Measurements from ENCODE around the gene E4F1.
"Not testable (repeated sequence)": the region's sequence is repeated elsewhere in the genome, so short reads cannot be mapped to it uniquely, and the experiment has no call there.

The E4F1 gene

DNA sequence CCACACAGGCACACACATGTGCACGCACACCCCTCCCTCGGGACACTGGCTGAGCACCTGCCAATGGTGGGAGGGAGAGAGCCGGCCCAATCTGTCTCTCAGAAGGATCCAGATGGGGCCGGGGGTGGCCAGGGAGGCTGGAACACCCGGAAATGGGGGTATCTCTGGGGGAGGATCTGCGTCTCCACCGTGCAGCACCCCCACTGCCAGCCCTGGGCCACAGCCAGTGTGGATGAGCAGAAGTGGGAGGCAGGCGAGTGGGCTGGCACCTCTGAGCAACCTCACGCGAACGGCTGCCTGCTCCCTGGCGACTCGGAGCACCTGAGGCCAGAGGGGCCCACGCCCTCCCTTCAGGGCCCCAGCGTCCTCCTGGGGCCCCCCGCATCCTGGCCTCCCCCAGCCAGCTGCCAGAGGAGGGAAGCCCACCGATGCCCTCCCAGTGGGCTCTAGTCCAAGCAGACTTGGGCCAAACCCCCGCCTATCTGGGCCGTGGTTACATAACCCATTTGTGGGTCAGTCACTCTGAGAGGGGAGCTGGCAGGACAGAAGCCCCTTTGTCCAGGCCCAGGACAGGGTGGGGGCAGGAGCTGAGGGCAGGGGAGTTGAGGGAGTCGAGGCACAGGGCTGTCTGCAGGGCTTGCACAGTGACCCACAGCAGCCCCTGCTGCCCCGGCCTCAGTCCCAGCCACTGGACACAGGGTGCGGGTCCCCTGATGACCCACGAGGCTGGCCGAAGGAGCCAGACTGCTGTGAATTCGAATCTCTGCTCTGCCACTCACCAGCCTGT lies 32.5 kb upstream of the E4F1 start:
- no peak for DNase-seq

DNA sequence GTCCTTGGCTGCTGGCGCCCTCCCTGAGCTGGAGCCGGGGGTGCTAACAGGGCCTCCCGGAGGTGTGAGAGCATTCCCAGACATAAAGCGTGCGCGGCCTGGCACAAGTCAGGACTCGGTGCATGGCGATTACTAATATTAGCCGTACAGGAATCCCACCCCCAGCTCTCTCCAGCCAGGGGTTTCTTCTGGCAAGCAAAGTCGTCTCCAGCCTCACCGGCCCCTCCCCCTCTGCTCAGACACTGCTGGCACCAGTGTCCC lies 32.0 kb upstream of the E4F1 start:
- no peak for DNase-seq

DNA sequence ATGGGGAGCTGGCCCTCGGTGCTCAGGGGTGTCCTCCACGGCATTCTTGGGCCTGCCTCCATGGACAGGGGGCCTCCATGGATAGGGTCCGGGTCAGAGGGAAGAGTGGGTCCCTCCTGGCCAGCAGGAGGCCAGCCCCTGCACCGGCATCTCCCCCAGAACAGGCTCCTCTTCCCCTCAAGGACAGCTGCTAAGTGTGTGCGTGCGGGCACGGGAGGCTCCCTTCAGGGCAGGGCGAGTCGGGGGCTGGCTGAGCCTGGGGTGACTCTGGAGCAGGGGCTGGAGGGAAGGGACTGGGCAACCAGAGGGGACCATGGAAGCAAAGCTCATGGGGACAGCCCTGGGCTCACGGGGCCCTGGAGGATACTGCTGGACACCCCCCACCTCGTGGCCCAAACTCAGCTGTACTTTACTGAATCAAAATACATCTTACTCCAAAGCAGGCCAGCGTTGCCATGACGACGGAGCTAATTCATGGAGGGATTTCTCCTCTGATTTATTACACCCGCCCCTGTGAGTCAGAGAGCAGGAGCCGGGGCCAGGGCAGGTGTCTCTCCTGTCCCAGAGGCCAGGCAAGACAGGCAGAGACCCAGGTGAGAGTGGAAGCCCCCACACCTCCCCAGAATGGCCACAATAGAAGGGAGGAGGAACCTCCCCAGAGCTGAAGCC lies 29.1 kb upstream of the E4F1 start:
- DNase-seq: no peak

DNA sequence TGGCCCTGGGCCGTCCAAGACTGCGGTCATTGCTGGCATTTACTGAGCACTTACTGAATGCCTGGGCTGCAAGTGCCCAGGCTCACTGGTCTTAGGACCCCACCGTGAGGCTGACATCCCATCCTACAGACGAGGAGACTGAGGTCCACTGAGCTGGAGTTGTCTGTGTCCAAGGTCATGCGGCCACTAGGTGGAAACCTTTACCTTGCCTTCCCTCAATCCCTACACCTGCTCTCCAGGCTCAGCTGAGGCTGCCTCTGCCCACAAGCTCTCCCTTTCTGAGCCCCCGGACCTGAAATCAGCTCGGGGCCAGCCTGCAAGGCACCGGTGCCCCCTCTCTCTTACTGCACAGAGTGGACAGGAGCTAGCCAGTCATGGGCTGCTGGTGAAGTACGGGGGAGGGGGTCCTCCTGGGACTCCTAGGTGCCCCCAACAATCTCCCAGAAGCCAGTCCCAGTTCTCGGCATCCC lies 28.5 kb upstream of the E4F1 start:
- DNase-seq: peak; percentile 30

DNA sequence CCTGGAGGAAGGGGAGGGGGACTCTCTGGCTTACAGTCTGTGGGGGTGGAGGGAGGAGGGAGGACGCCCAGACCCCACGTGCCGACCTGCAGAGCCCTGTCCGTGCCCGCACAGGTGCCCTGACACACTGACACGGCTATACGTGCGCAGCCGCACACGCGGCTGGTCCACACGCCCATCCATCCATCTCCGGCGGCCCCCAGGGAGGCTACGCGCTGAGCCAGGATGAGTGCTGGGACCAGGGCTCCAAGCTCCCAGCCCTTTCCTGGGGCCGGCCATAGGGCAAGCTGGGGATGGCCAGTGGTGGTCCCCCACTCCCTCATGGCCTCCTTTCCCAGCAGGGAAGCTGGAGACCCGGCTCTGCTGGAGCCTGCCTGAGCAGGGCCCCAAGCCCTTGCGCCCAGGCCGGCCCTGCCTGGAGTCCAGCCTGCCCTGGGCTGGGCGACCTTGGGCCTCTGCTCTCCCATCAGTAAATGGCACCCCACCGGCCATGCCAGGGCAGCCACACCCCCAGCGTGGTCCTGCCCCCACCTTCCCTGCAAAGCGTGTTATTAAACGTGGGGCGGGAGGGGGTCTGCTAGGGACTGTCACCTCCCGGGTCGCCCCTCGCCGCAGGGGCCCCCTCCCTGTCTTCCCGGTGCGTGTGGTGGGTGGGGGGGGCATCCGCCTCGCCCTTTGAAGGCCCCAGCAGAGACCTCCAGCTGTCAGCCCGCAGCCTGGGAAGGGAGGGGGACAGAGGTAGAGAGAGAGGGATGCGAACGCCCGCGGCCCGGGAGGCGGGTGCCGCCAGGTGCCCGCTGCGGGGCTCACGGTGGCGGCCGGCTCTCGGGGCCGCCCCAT lies 27.8 kb upstream of the E4F1 start:
- DNase-seq: no peak

DNA sequence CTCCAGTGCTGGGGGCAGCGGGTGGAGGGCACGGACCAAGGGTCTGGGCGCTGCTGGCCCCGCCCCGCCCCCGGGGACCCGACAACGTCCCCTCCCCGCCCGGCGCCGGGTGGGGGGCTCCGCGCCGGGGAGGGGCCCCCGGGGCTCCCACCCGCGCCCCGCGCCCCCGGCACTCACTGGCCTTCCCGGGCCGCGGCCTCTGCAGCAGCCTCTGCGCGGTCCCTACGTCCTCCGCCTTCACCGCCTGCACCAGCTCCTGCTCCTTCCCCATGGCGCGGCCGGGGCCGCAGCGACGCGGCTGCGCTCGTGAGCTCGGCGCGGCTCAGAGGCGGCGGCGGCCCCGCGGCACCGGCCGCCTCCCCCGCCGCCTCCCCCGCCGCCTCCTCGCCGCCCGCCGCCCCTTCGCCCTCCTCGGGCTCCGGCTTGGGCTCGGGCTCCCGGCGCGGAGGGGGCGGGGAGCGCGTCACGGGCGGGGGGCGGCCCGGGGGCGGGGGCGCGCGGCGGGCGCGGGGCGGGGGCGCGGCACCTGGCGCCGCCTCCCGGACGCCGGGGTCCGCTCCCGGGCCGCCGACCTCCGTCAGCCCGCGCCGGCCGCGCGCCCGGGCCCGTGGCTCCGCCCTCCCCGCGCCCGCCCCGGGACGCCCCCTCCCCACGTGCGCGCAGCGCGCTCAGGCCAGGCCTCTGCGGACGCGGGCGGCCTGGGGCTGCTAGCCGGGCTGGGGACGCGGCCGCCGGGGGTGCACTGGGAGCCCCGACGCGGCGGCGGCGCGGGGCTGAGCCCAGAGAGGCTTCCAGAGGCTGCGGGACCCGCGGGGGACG lies 27.0 kb upstream of the E4F1 start, which contains the start of gene CASKIN1:
Gene CASKIN1 (minus strand): TSS at position 444 of the 819 bp plus-strand sequence. CDS start 173 bp downstream, at position 271.
- no peak for DNase-seq

DNA sequence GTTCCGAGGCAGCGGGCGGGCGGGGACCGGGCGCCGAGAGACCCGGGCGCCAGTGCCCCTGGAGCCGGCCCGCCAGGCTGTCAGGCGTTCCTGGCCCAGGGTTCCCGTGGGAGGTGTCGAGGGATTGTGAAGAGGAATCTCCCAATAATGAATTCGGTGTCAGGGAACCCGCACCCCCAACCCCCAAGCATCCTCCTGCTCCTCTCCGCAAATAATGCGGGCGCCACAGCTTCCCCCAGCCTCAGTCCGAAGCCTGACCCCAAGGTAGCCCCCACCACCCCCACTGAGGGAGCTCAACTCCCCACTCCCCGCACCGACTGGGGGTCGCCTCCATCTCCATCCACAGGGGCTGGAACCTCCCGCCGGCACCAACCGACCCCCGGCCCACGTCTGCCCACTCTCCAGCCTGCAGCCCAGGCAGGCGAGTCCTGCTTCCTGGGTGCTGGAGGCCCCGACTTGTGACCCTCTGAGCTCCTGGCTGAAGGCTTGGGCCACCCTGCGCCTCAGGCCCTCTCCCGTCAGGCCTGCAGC lies 26.3 kb upstream of the E4F1 start:
- no peak for DNase-seq

DNA sequence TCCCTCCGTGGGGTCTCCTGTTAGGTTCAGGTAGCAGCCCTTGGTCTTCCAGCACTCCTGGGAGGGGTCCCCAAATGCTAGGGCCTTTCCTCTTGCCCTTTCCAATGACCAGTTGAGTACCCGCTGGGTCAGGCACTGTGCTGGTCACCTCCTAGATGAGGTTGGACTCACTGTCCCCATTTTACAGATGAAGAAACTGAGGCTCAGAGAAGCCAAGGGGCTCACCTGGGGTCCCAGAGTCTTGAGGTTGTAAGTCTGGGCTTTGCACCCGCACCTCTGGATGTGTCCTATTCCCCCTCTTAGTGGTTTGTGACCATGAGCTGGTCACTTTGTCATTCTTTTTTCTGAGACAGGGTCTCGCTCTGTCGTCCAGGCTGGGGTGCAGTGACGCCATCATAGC lies 25.6 kb upstream of the E4F1 start:
- DNase-seq: no peak

DNA sequence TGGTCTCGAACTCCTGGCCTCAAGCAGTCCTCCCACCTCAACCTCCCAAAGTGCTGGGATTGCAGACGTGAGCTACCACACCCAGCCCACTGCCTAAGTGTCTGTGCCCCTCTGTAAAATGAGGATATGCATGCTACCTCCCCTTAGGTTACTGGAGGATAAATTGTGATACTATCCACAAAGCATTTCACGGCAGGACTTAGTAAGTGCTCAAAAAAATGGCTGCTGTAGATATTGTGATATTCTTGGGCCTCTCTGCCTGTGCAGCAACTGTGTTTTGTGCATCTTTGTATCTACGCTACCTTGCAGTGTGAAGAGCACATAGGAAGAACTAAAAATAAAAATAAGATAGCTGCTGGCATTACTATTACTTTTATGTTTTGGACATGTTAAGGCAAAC lies 25.1 kb upstream of the E4F1 start:
- no peak for DNase-seq

DNA sequence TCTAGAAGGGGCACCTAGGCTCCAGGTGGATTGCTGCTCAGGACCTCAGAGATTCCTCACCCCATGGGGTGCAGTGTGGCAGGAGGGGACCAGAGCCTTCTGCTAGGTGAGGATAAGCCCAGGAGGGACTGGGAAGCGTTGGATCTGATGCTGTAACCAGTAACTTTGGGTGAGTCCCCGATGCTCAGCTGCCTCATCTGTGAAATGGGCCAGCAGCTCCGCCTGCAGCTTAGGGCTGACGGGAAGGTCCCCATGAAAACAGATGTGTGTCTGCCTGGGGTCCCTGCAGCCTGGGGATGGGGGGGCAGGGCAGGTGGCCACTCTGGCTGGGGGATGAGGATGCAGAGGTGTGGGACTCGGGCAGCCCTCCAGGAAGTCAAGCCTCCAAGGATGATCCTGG lies 24.3 kb upstream of the E4F1 start:
- DNase-seq: no peak

DNA sequence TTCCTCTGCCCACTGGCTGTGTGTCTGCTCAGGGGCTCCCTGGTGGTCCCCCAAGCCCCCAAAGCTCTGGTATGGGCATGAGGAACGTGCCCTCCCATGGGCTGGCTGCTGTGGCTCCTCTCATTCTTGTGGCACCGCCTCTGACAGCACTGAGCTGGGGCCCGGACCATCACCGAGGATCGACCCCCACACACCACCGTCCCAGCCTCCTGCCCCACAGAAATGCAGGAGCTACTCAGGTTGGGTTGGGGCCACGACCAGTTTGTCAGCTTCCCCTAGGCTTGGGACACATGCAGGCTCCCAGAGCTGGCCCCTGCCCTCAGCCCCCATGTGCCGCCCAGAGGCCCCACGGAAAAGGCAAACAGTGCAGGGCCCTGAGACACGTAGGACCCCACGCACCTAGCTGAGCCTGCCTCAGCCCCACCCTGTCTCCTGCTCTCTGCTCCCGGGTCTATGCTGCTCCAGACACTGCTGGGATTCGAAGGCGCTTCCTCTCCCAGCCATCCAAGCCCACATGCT lies 23.7 kb upstream of the E4F1 start:
- DNase-seq: no peak

DNA sequence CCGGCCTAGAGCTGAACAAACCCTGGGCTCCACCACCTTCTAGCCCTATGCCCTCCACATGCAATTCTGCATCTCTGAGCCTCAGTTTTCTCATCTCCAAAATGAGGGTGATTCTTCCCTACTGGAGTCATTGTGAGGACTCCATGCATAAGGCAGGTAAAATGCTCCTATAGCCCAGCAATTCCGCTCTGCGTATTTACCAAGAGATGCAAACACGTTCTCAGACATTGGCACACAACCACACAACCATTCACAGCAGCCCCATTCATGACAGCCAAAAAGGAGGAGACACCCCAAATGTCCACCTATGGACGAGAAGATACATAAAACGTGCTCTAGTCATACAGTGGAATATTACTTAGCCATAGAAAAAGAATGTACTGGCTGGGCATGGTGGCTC lies 23.1 kb upstream of the E4F1 start:
- DNase-seq: no peak

DNA sequence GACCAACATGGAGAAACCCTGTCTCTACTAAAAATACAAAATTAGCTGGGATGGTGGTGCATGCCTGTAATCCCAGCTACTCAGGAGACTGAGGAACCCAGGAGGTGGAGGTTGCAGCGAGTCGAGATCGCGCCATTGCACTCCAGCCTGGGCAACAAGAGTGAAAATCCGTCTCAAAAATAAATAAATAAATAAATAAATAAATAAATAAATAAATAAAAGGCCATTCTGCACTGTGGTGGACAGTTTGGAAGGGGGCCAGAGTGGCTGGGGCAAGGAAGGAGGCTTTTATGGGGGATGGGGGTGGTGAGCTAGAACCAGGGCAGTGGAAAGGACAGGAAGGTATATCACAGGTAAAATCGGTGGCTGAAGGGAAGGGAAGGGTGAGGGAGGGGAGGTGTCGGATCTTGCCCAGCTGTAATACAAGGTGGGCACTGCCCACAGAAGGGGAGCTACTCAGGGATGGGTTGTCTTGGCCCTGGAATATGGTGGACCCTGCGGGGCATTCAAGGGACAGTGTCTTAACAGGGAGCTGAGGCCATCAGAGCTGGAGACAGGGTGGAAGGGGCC lies 20.2 kb upstream of the E4F1 start:
- not testable (repeated sequence) for DNase-seq

DNA sequence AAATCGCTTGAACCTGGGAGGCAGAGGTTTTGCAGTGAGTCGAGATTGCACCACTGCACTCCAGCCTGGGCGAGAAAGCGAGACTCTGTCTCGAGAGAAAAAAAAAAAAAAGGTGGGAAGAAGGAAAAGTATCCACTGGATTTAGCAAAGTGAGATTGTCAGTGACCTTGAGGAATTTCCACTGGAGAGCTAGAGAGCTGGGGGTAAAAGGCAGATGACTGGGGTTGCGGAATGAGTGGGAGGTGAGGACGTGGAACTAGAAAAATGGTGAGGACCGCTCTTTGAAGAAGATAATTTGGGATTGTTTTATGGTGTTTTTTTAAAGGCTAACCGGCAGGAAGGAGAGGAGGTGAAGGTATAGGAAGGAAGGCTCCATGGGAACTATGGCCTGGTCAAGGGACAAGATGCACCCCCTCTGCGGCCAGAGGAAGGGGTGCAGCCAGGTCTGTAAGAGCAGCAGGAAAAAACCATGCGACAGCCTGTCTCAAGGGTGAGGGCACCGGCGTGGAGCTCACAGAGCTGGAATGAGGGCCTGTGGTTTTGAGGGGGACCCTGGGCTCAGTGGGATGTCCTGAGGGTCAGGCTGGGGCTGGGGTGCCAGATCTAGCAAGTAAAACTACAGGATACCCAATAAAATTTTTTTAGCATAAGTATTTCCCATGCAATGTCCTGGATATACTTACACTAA lies 18.8 kb upstream of the E4F1 start:
- DNase-seq: no peak

DNA sequence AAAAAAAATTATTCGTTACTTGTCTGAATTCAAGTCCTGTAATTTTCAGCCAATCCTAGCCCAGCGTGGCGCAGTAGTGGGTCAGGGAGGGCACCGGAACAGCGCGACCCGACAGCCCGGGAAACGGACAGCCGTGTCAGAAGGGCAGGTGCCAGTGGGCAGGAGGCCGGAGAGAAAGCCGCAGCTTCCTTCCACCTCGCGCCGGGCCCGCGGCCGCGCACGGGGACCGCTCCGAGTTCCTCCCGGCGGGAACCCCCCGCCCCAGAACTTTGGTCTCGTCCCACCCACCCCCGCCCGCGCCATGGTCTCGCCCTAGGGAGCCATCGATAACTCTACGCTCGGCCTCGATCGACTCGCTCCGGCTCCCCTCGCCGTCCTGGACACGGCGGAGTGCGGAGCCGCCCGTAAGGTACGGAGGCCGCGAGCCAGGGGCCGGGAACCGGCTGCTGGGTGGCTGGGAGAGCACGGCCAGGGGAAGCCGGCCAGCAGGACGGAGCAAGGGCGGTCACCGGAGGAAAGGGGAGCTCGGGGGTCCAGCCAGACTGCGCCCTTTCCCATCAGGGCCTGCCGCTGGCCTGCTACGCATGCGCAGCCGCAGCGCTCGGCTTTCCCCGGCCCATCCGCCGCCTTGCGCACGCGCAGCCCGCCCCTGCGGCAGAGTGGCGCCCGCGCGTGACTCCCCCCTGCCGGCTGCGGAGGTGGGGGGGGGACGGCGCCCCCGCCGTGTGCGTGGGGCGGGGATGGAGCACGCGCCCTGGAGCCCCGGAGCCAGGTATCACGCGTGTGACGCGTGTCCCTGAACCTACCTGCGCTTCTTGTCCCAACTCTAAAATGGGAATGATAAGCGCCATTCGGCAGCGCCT lies 18.1 kb upstream of the E4F1 start, which contains the start of gene MLST8:
Gene MLST8 (plus strand): TSS at position 351 of the 863 bp plus-strand sequence. CDS start 632 bp downstream, outside the sequence.
- peak; percentile 67 for DNase-seq

DNA sequence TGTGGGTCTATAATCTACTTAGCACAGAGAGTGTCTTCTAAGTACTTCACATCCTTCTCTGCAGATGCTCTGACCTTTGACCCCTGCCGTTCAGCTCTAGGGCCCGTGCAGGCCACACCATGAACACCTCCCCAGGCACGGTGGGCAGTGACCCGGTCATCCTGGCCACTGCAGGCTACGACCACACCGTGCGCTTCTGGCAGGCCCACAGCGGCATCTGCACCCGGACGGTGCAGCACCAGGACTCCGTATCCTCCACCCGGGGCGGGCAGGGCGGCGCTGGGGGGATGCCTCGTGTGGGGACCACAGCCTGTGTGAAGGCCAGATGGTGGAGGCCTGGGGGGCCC lies 17.5 kb upstream of the E4F1 start:
- DNase-seq: no peak

DNA sequence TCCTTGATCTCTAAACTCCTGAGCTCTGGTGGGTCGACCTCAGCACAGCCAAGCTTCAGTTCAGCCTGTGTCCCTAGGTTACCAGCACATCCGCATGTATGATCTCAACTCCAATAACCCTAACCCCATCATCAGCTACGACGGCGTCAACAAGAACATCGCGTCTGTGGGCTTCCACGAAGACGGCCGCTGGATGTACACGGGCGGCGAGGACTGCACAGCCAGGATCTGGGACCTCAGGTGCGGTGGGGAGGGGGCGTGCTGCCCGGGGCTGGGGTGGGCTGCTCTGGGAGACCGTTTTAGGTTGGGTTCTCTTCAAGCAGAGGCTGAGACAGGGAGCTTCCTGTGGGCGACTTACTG lies 17.0 kb upstream of the E4F1 start:
- DNase-seq: no peak

DNA sequence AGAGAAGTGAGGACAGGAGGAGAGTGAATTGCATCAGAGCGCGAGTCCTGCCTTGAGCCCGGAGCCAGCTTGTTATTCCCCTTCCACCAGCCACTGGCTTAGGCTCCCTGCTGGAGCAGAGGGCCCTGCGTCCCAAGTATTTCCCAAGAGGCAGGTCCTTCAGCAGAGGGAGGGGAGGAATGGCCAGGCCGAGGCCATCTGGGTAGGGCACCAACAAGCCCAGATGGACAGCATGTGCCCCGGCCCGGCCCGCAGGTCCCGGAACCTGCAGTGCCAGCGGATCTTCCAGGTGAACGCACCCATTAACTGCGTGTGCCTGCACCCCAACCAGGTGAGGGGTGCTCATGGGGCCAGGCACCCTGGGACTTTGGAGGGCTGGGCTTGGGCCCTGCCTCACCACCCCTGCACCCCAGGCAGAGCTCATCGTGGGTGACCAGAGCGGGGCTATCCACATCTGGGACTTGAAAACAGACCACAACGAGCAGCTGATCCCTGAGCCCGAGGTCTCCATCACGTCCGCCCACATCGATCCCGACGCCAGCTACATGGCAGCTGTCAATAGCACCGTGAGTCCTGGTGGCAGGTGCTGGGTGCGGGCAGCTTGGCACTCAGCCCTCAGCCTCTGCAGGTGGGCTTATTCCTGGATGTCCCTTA lies 16.5 kb upstream of the E4F1 start:
- no peak for DNase-seq

DNA sequence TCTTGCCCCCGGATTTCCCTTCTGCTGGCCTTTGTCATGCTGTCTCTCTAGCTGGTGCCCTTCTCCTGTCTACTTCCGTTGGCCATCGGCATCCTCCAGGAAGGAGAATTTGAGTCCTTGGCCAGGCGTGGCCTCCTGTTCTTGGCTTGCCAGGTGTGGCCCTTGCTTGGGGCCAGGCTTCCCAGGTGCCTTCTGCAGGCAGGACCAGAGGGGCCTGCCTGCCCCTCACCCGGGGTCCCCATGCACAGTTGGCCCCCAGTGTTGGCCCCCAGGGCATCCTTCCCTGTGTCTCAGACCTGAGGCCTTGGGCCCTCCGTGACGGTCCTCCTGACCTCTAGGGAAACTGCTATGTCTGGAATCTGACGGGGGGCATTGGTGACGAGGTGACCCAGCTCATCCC lies 15.5 kb upstream of the E4F1 start:
- no peak for DNase-seq

DNA sequence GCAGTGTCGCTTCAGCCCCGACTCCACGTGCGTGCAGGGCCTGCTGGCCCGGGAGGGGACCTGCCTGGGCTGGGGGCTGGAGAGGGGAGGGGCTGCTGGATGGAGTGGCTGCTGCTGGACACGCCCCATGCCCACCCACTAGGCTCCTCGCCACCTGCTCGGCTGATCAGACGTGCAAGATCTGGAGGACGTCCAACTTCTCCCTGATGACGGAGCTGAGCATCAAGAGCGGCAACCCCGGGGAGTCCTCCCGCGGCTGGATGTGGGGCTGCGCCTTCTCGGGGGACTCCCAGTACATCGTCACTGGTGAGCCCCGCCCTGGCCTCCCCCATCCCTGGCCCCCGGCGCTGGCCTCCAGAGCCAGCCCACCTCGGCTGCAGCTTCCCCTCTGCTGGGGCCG lies 15.1 kb upstream of the E4F1 start:
- DNase-seq: no peak
